Measurements from ENCODE around the gene CELSR1. TPM values are rescaled to one million over a fixed set of nuclear protein-coding genes. Genes with fewer than 3 reads are reported as not detected.

The CELSR1 gene
- total RNA-seq, 2 donors from 2014 or later, result 24.4 to 34.1 TPM

DNA sequence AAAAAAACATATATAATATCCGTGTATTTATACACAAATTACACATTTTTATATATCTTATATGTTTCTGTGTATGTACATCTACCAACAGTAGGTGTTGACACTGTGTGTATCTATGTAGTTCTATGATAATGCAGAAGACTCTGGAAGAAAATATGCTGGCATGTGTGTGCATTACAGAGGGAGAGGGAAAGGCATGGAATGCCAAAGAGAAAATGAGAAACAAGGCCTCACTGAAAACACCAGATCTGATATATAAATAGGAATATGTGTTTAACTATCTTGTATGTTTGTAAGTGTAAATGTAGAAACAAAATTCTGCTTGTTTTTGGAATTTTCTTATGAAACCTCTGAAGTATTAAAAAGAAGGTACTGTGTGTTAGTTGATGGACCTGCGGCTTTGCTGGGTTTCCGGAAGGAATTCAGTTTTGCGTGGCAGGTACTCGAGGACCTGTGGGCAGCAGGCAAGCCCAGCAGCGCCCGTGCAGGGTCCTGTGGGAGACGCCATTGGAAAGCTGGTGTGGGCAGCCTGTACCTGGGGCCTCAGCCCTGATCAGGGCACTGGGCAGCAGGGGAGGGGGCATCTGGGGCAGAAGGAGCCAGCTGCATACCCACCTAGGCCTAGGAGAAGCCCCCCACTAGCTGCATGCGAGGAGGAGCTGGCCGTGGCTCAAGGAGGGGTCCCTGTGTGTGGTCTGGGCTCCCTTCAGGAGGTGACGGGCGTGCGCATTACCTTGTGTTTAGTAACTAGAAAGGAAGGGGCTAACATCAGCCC, 209.5 kb downstream of the CELSR1 start:
- H3K9ac ChIP-seq (ENCODE audit: extremely low read depth, low read length, poor library complexity, severe bottlenecking), result no peak overlapping the region
- TF ChIP-seq, protein P1, sequence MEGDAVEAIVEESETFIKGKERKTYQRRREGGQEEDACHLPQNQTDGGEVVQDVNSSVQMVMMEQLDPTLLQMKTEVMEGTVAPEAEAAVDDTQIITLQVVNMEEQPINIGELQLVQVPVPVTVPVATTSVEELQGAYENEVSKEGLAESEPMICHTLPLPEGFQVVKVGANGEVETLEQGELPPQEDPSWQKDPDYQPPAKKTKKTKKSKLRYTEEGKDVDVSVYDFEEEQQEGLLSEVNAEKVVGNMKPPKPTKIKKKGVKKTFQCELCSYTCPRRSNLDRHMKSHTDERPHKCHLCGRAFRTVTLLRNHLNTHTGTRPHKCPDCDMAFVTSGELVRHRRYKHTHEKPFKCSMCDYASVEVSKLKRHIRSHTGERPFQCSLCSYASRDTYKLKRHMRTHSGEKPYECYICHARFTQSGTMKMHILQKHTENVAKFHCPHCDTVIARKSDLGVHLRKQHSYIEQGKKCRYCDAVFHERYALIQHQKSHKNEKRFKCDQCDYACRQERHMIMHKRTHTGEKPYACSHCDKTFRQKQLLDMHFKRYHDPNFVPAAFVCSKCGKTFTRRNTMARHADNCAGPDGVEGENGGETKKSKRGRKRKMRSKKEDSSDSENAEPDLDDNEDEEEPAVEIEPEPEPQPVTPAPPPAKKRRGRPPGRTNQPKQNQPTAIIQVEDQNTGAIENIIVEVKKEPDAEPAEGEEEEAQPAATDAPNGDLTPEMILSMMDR (conservative IDR thresholded peaks at IDR 0.05), result no peak
- H3K4me1 ChIP-seq (ENCODE audit: control insufficient read depth, insufficient read depth, low read length), result no peaks in the 10 kb centered on the region
- no peak overlapping the region for H3K4me3 ChIP-seq (ENCODE audit: low read length)
- no peaks in the 10 kb centered on the region for H3K9me3 ChIP-seq (ENCODE audit: control insufficient read depth, low read length)
- Mint-ChIP-seq H3K4me1 (peaks cover 15% of the 10 kb centered on the region), H3K27me3 (ENCODE audit: insufficient read depth) (no peaks in the 10 kb centered on the region), H3K9me3 (no peaks in the 10 kb centered on the region), H3K4me3 (no peak overlapping the region), H3K36me3 (ENCODE audit: low read depth) (peaks cover 49% of the 10 kb centered on the region), H3K27ac (no peak overlapping the region)
- peaks cover 64% of the 10 kb centered on the region for H3K36me3 ChIP-seq (ENCODE audit: control insufficient read depth, insufficient read depth, low read length)
- WGBS, 2 experiments (ENCODE audit: insufficient coverage in 1 of 2, insufficient read length in 1 of 2), result 94 to 100% methylated on average over 4 to 12 of the region's 13 CpGs
- no peaks in the 10 kb centered on the region for H3K27me3 ChIP-seq (ENCODE audit: control insufficient read depth, insufficient read depth, low read length, poor library complexity, severe bottlenecking)
- no peak overlapping the region for H3K27ac ChIP-seq (ENCODE audit: low read depth, low read length)
- no peak for DNase-seq

DNA sequence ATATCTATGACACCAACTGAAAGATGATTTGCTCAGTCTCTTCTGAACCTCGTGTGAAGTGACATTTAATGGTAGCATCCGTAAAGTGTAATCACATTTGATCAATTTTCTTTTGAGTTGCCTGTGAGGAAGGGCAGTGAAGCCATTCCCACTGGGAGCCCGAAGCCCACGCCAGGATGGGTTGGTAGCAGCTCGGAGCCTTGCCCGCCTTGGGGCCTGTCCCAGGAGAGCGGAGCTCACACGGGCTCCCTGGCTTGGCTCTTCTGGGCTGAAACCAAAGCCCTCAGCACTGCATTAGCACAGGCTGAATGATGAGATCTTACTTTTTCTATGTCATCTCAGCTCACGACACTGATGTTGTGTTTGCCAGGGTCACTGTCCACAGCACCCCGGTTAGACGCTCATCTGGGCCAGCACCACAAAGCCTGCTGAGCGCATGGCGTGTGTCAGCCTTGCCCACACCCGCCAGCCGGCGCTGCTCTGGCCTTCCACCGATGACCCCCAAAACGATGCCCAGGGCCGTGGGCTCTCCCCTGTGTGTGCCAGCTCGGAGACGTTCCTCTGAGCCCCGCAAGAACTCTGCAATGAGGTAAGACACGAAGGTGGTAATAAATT, 211.2 kb downstream of the CELSR1 start:
- WGBS, 2 experiments (ENCODE audit: insufficient coverage in 1 of 2, insufficient read length in 1 of 2), result 89 to 93% methylated on average over 17 to 23 of the region's 23 CpGs
- Histone ChIP-seq H3K36me3 (ENCODE audit: control insufficient read depth, insufficient read depth, low read length) (peaks cover 62% of the 10 kb centered on the region), H3K9ac (ENCODE audit: extremely low read depth, low read length, poor library complexity, severe bottlenecking) (no peak overlapping the region), H3K27ac (ENCODE audit: low read depth, low read length) (no peak overlapping the region), H3K4me3 (ENCODE audit: low read length) (no peak overlapping the region), H3K9me3 (ENCODE audit: control insufficient read depth, low read length) (no peaks in the 10 kb centered on the region), H3K27me3 (ENCODE audit: control insufficient read depth, insufficient read depth, low read length, poor library complexity, severe bottlenecking) (no peaks in the 10 kb centered on the region), H3K4me1 (ENCODE audit: control insufficient read depth, insufficient read depth, low read length) (no peaks in the 10 kb centered on the region)
- Mint-ChIP-seq H3K36me3 (ENCODE audit: low read depth) (peaks cover 61% of the 10 kb centered on the region), H3K4me1 (no peaks in the 10 kb centered on the region), H3K27ac (no peak overlapping the region), H3K4me3 (no peak overlapping the region), H3K27me3 (ENCODE audit: insufficient read depth) (no peaks in the 10 kb centered on the region), H3K9me3 (no peaks in the 10 kb centered on the region)
- DNase-seq, result no peak
- TF ChIP-seq, protein P1 (conservative IDR thresholded peaks at IDR 0.05), result no peak

DNA sequence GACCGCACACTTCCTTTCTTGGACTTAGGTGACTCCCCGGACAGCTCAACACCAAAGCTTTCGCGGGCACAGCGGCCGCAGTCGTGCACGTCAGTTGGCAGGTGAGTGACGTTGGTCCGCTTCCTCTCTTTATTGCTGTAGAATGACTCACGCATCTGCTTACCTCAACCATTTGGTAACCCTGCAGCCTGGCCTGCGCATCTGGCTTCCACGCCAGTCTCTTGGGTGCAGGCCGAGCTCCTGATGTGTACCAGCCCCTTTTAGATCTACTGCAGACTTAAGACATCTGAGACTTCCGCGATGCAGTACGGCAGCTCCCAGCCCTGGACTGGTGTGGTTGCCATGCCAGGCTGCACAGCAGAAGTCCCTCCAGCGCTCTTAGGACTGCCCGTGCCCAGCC, 214.3 kb downstream of the CELSR1 start:
- Mint-ChIP-seq H3K27me3 (ENCODE audit: insufficient read depth) (no peaks in the 10 kb centered on the region), H3K4me3 (no peak overlapping the region), H3K4me1 (no peaks in the 10 kb centered on the region), H3K36me3 (ENCODE audit: low read depth) (peaks cover 74% of the 10 kb centered on the region), H3K9me3 (no peaks in the 10 kb centered on the region), H3K27ac (no peak overlapping the region)
- Histone ChIP-seq H3K4me3 (ENCODE audit: low read length) (no peak overlapping the region), H3K36me3 (ENCODE audit: control insufficient read depth, insufficient read depth, low read length) (peaks cover 66% of the 10 kb centered on the region), H3K9me3 (ENCODE audit: control insufficient read depth, low read length) (no peaks in the 10 kb centered on the region), H3K9ac (ENCODE audit: extremely low read depth, low read length, poor library complexity, severe bottlenecking) (no peak overlapping the region), H3K4me1 (ENCODE audit: control insufficient read depth, insufficient read depth, low read length) (no peaks in the 10 kb centered on the region), H3K27me3 (ENCODE audit: control insufficient read depth, insufficient read depth, low read length, poor library complexity, severe bottlenecking) (no peaks in the 10 kb centered on the region), H3K27ac (ENCODE audit: low read depth, low read length) (no peak overlapping the region)
- WGBS, 2 experiments (ENCODE audit: insufficient coverage in 1 of 2, insufficient read length in 1 of 2), result 96 to 97% methylated on average over 19 of the region's 19 CpGs
- DNase-seq, result no peak
- TF ChIP-seq, protein P1 (conservative IDR thresholded peaks at IDR 0.05), result no peak
